Erythroblast (primary cell): ENCODE data around the gene KCNH2.
"Not testable (repeated sequence)": the region's sequence is repeated elsewhere in the genome, so short reads cannot be mapped to it uniquely, and the experiment has no call there.

ENCODE experiments used
- DNase-seq, 2 experiments: peaks; one replicate each; lab custom pipeline; 2025; lab: John Stamatoyannopoulos, UW
- GATA1 ChIP-seq: IDR thresholded peaks from 2 replicates; pipeline ENCODE4 v1.6.1; 2011; ENCODE audit warnings: low read depth, mild to moderate bottlenecking, control low read depth, low read length, moderate library complexity
- POLR2A ChIP-seq: IDR thresholded peaks from 2 replicates; pipeline ENCODE4 v1.6.1; 2011; ENCODE audit warnings: mild to moderate bottlenecking, low read length

The KCNH2 gene

DNA sequence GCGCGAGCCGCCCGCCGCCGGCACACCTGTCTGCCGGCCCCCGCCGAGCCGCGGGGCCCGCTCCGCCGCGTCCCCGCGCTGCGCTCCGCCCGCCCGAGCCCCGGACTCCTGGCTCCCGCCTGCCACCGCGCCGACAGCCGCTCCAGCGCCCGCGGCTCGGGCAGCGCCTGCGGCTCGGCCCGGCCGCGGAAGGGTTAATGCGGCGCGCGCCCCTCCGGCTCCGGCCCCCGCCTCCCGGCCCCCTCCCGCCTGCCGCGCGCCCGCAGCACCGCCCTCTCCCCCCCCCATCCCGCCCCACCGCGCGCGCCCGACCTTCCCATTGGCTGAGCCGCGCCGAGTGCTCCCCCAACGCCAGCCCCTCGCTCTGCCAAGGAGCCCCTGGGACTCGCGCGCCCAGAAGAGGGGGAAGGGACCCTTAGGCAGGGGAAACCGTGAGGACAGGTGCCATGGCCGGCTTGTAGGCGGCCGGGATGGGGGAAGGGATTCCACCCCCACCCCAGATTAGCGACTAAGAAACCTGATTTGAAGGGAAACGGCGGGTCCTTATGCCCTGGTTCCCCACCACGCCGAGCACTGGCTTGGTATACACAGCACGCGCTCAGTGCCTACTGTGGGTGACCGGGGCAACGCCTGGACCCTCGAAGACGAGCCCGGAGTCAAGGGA, at the start of gene KCNH2:
KCNH2 (minus strand) TSS at position 196 of the 664 bp plus-strand sequence. CDS start 408 bp downstream, outside the sequence.
- DNase-seq, result peak; percentile 59
- TF ChIP-seq GATA1, result no peak

- not testable (repeated sequence) for DNase-seq
Measured at GRCh38 chr7:151027728-151028130, 49.6 kb upstream of the KCNH2 start.

DNA sequence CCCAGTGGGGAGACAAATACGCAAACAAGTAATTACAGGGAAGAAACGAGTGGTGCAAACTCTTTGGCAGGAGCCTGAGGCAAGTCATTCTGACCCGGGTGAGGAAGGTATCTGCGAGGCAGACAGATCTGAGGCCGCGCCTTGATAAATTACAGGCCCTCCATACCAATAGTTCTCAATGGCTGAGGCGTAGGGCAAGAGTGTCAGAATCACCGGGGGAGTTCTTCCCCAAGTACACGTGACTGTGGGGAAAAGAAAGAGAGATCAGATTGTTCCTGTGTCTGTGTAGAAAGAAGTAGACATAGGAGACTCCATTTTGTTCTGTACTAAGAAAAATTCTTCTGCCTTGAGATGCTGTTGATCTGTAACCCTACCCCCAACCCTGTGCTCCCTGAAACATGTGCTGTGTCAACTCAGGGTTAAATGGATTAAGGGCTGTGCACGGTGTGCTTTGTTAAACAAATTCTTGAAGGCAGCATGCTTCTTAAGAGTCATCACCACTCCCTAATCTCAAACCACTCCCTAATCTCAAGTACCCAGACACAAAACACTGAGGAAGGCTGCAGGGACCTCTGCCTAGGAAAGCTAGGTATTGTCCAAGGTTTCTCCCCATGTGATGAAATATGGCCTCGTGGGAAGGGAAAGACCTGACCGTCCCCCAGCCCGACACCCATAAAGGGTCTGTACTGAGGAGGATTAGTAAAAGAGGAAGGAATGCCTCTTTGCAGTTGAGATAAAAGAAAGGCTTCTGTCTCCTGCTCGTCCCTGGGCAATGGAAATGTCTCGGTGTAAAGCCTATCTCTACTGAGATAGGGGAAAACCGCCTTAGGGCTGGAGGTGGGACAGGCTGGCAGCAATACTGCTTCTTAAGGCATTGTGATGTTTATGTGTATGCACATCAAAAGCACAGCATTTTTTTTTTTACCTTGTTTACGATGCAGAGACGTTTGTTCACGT, 48.9 kb upstream of the KCNH2 start:
- DNase-seq, result peak; percentile 66 to 83

- TF ChIP-seq GATA1, result no peak
- no peak for TF ChIP-seq POLR2A
- DNase-seq, result peak; percentile 35
Measured at GRCh38 chr7:151025924-151026671, 48.0 kb upstream of the KCNH2 start.

- TF ChIP-seq GATA1 (no peak), POLR2A (no peak)
- no peak for DNase-seq
Measured at GRCh38 chr7:151024435-151025056, 46.4 kb upstream of the KCNH2 start, which contains the start of gene ATG9B. Gene ATG9B (minus strand): TSS chr7:151024494. CDS start chr7:151024423, 71 bp downstream.

DNA sequence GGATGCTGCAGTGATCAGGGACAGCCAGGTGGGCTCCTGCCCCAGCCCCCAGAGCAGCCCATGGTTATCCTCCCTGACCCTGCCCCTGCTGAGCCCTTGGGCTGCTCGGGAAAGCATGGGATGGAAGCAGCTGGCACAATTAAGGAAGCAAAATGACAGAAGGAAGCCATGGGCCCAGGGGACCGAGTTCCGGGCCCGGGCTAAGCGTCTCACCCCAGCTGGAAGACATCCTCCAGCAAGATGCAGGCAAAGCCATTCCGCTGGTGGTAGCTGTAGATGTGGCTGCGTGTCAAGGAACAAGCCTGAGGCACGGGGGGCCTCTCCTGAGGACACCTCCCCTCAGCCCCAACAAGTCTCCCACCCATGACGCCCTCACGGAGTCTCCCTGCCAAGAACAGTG, 45.1 kb upstream of the KCNH2 start:
- no peak for DNase-seq
- no peak for TF ChIP-seq POLR2A
- no peak for TF ChIP-seq GATA1

- no peak for DNase-seq
- TF ChIP-seq POLR2A, result no peak
Measured at GRCh38 chr7:151020231-151020630, 42.1 kb upstream of the KCNH2 start.

DNA sequence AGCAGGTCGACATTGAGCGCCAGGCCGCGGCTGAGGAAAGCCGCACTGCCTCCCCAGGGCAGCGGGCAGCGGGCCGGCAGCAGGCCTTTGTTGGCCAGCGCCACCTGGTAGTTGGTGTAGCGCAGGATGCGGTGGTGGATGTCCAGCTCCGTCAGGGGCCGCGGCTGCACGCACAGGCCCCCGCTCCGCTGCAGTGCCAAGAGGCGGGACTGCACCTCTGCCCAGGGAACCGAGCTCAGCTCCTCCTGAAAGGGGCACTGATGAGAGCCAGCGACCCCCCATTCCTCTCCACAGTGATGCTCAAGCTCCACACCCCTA, 41.0 kb upstream of the KCNH2 start:
- TF ChIP-seq POLR2A, result no peak
- no peak for TF ChIP-seq GATA1
- no peak for DNase-seq

DNA sequence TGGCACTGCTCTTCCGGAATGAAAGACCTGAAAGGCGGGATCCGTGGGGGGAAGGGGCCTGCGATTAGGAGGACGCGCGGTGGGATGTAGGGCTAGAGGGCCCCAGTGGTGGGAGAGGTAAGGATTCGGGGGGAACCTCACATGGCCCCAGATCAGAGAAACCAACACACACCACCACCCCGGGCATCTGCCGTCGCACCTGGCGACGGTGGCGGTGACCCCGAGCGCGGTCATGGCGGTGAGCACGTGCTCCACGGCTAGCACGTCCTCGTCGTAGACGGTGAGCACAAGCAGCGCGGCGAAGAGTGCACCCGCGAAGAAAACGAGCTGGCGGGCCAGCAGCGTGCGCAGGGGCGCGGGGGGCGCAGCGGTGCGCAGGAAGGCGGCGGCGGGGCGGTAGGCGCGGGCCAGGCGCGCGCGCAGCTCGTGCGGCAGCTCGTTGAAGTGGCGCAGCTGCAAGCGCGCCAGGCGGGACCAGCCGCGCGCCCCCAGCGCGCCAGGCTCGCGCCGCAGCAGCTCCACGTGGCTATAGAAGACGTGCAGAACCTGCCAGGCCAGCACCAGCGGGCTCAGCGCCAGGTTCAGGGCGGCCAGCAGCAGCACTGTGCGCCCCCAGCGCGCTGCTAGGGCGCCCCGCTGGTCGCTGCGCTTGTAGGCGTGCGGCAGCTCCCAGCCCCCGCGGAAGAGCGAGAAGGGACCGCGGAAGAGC, 40.5 kb upstream of the KCNH2 start:
- TF ChIP-seq GATA1 (no peak), POLR2A (peak; percentile 6)
- peak; percentile 44 to 67 for DNase-seq

- no peak for TF ChIP-seq POLR2A
- TF ChIP-seq GATA1, result no peak
- peak; percentile 73 to 79 for DNase-seq
Measured at GRCh38 chr7:151017953-151018420, 39.9 kb upstream of the KCNH2 start.

DNA sequence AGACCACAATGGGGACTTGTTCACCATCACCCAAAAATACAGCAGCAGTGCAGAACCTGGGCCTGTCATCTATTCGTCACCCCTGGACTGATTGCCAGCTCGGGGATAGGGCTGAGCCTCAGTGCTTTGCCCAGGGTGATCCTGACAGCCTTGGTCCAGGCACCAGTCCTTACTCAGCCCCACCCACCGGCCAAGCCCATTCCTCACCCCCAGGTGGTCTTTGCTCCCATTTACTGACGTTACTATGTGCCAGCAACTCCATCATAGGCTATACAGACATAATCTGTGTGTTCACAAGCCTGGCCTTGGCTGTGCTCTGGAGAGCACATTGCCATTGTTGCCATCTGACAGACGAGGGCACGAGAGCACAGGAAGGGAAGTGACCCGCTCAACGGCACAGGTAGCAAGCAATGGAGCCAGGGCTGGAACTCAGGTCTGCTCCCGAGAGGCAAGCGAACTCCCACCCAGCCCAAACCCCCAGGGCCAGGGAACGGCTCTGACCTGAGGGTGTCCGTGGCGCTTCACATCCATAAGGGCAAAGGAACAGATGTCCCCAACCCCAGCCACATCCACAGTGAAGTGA, 39.3 kb upstream of the KCNH2 start:
- DNase-seq, result no peak
- TF ChIP-seq POLR2A, result no peak
- TF ChIP-seq GATA1, result no peak

- TF ChIP-seq GATA1 (no peak), POLR2A (no peak)
- DNase-seq, result no peak
Measured at GRCh38 chr7:151016942-151017341, 38.8 kb upstream of the KCNH2 start.

GRCh38 chr7:151016505-151016904, 38.4 kb upstream of the KCNH2 start:
- no peak for DNase-seq
- no peak for TF ChIP-seq POLR2A
- no peak for TF ChIP-seq GATA1
